ENCODE results near the gene CFDP1. TPM values are rescaled to one million over a fixed set of nuclear protein-coding genes. Genes with fewer than 3 reads are reported as not detected.

CFDP1 gene
- total and polyA plus RNA-seq, 11 donors = 17.7 to 60.6 (median 25.3) TPM

- Histone ChIP-seq H3K4me1 (peaks cover 0 to 41% (median 13%) of the 10 kb centered on the region in 12 donors), H3K27me3 (no peaks in the 10 kb centered on the region), H3K9me3 (no peaks in the 10 kb centered on the region), H3K4me3 (peak overlapping the region in 8 of 12 donors; percentile 3 to 100 (median 85)), H3K36me3 (no peaks in the 10 kb centered on the region), H3K27ac (no peak overlapping the region)
- ATAC-seq = no peak
- DNase-seq = no peak
- WGBS, 4 donors = 8 to 19% (median 15%) methylated on average over 2 of the region's 2 CpGs
- TF ChIP-seq POLR2A (IDR thresholded peaks at IDR 0.05) (no peak), CTCF (IDR thresholded peaks at IDR 0.05) (no peak)
- intact Hi-C loops (cut with DNase I) = loop anchor here in 3 of 10 donors (10.0 kb wide), 2 partner anchors 162 to 268 kb away; partner anchors contain the start of gene ADAT1 (in 2 of the 3)
Measured at GRCh38 chr16:75462806-75463205, 29.5 kb upstream of the CFDP1 start.

GRCh38 chr16:75461575-75461974, 28.3 kb upstream of the CFDP1 start:
- intact Hi-C loops (cut with DNase I) = loop anchor here in 3 of 10 donors (10.0 kb wide), 2 partner anchors 163 to 267 kb away; partner anchors contain the start of gene ADAT1 (in 2 of the 3)

GRCh38 chr16:75460446-75460845, 27.1 kb upstream of the CFDP1 start:
- intact Hi-C loops (cut with DNase I) = loop anchor here in 3 of 10 donors (10.0 kb wide), 2 partner anchors 164 to 266 kb away; partner anchors contain the start of gene ADAT1 (in 2 of the 3)
- ATAC-seq = no peak
- WGBS, 4 donors = 13 to 39% (median 24%) methylated on average over 1 of the region's 1 CpG

More at GRCh38 chr16:75461575-75461974, 28.3 kb upstream of the CFDP1 start:
- Histone ChIP-seq H3K27ac (no peak overlapping the region), H3K4me1 (peaks cover 0 to 52% (median 21%) of the 10 kb centered on the region in 12 donors), H3K4me3 (no peak overlapping the region), H3K27me3 (no peaks in the 10 kb centered on the region), H3K9me3 (no peaks in the 10 kb centered on the region), H3K36me3 (no peaks in the 10 kb centered on the region)
- TF ChIP-seq POLR2A (IDR thresholded peaks at IDR 0.05) (no peak), CTCF (IDR thresholded peaks at IDR 0.05) (no peak)
- no peak for ATAC-seq
- no peak for DNase-seq
- 80 to 89% (median 85%) methylated on average over 2 of the region's 2 CpGs for WGBS, 4 donors

GRCh38 chr16:75459691-75460090, 26.4 kb upstream of the CFDP1 start:
- Histone ChIP-seq H3K36me3 (no peaks in the 10 kb centered on the region), H3K4me1 (peaks cover 0 to 60% (median 26%) of the 10 kb centered on the region in 12 donors), H3K27me3 (no peaks in the 10 kb centered on the region), H3K4me3 (no peak overlapping the region), H3K9me3 (no peaks in the 10 kb centered on the region), H3K27ac (no peak overlapping the region)
- no peak for TF ChIP-seq CTCF (IDR thresholded peaks at IDR 0.05)
- ATAC-seq (no peak), DNase-seq (no peak)
- intact Hi-C loops (cut with DNase I) = loop anchor here in 3 of 10 donors (10.0 kb wide), 2 partner anchors 165 to 265 kb away; partner anchors contain the start of gene ADAT1 (in 2 of the 3)
- WGBS, 4 donors = 92 to 100% (median 95%) methylated on average over 4 of the region's 4 CpGs

More at GRCh38 chr16:75460446-75460845, 27.1 kb upstream of the CFDP1 start:
- H3K4me3 ChIP-seq = no peak overlapping the region
- peaks cover 0 to 60% (median 26%) of the 10 kb centered on the region in 12 donors for H3K4me1 ChIP-seq
- H3K36me3 ChIP-seq = no peaks in the 10 kb centered on the region
- no peak for DNase-seq
- H3K9me3 ChIP-seq = no peaks in the 10 kb centered on the region
- H3K27me3 ChIP-seq = no peaks in the 10 kb centered on the region
- H3K27ac ChIP-seq = no peak overlapping the region
- TF ChIP-seq CTCF (IDR thresholded peaks at IDR 0.05) = no peak
- TF ChIP-seq POLR2A (IDR thresholded peaks at IDR 0.05) = no peak

All from heart left ventricle (tissue), 16 donors.